Glomerular visceral epithelial cell (primary cell): ENCODE data around the gene DIP2C.
"Not testable (repeated sequence)": the region's sequence is repeated elsewhere in the genome, so short reads cannot be mapped to it uniquely, and the experiment has no call there.

ENCODE experiments used
- DNase-seq: peaks from one replicate; pipeline ENCODE4 v3.0.0-alpha.2; 2016; ENCODE audit errors: extremely low spot score

The DIP2C gene

DNA sequence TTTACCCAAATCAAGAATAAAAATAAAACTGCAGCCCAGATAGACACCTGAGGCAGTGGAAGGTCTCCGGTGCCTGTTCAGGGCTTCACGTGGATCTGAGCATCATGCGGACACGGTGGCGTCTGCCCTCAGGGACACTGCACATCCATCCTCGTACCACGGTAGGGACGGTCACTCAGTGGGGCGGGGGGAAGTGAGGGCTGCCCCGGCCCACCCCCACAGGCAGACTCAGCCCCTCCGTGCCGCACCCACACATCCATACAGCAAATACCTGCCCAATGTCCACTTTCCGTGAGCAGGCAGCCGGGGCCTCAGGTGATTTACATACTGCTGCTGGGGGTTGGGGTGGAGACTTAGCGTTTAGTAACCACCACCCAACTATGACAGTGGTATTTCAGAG lies 207.8 kb downstream of the DIP2C start:
- no peak for DNase-seq

DNA sequence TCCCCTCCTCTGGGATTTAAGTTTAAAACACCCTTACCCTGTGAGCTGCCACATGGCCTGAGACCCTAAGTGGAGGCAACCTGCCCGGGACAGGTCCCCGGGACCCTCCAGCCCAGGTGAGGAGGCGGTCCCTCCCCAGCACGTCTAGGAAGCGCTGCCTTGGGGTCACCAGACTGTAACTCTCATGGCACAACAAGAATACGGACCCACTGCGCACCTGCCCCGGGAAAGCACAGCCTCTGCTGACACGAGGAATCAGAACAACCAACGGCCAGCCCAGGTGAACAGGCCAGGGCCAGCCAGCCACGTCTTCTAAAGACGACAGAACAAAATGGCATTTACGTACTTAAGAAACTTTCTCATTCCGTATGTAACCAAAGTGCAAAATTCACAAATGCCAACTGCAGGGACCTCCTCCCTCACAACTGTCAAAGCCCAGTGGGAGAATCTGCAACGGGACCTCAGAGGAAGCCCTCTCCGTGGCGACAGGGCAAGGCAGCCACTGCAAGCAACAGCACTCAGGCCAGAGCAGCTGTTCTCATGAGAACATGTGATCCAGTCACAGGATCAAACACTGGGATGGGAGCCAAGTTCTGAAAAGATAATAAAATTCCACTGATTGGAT lies 208.4 kb downstream of the DIP2C start:
- DNase-seq: no peak

DNA sequence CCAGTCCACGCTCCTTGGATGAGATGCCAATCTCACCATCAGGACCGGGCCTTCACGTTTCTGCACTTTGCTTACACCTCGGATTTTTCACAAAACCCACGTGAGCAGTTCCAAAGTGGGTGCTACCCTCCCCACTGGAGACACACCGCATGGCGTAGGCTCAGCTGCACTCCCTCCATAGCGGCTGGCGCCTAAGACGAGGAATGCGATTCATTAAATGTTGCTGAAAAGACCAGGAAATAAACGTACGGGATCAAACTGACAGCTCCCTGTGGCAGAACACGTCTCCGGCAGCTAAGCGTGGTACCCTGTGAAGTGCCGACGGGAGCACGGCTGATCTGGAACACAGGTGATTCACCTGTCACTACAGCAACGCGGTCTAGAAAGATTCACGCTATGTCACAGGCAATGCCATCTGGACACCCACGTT lies 209.0 kb downstream of the DIP2C start:
- DNase-seq: no peak

DNA sequence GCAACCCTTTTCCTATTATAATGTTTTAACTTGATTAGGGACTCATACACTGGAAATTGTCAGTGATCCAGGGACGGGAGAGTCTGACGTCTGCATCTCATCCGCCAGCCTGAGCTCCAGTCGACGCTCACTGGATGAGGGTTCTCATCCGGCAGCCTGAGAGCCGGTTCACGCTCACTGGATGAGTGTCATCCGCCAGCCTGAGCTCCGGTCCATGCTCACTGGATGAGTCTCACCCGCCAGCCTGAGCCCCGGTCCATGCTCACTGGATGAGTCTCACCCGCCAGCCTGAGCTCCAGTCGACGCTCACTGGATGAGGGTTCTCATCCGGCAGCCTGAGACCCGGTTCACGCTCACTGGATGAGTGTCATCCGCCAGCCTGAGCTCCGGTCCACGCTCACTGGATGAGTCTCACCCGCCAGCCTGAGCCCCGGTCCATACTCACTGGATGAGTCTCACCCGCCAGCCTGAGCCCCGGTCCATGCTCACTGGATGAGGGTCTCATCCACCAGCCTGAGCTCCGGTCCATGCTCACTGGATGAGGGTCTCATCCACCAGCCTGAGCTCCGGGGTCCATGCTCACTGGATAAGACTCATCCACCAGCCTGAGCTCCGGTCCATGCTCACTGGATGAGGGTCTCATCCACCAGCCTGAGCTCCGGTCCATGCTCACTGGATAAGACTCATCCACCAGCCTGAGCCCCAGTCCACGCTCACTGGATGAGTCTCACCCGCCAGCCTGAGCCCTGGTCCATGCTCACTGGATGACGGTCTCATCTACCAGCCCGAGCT lies 209.6 kb downstream of the DIP2C start:
- DNase-seq: not testable (repeated sequence)

DNA sequence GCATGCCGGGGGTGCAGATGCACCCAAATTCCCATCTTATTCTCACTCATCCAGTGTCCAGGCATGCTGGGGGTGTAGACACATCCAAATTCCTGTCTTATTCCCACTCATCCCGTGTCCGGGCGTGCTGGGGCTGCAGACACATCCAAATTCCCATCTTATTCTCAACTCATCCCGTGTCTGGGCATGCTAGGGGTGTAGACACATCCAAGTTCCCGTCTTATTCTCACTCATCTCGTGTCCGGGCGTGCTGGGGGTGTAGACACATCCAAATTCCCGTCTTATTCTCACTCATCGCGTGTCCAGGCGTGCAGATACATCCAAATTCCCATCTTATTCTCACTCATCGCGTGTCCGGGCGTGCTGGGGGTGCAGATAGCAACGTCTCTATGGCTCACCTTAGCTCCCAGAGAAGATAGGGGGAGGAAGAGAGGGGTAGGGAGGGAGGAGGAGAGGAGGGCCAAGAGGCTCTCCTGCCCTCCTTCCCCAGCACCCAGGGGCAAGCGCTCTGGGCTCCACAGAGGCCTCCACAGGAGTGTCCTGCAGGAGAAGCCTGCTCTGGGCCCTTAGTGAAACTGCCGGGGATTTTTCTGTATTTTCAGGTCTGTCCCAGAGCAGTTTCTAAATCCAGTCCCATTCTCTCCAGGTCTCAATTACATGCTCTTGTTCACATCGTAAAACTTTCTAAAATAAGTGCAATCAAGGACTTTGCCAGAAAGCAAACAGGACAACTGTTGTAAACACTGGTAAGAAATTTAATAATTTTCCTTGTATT lies 210.8 kb downstream of the DIP2C start:
- no peak for DNase-seq

DNA sequence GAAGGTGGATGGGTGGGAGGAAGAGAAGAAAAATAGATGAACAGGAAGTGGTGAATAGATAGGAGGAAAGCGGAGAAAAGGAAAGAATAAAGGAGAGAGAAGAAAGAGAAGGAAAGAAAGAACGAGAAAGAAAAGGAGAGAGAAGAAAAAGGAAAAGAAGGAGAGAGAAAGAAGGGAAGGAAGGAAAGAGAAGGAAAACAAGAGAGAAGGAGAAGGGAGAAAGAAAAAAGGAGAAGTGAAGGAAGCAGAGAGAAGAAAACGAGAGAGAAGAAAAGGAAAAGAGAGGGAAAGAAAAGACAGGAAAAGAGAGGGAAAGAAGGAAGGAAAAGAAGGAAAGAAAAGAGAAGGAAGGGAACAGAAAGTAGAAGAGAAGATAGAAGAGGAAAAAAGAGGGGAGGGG lies 211.8 kb downstream of the DIP2C start:
- DNase-seq: no peak

DNA sequence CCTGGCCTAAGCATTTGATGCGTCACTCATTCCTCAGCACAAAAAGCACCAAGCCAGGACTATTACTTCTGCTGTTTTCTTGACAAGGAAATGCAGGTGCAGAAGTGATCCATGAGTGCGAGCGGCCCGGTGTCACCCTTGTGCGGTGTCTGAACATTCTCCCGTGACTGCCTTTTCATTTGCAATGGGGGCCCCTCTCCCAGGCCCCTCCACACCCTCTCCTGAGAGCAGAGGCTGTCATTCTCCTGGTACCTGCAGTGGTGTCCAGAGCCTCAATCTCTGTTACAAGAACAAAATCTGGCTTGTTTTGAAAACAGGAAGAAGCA lies 213.1 kb downstream of the DIP2C start:
- DNase-seq: no peak

DNA sequence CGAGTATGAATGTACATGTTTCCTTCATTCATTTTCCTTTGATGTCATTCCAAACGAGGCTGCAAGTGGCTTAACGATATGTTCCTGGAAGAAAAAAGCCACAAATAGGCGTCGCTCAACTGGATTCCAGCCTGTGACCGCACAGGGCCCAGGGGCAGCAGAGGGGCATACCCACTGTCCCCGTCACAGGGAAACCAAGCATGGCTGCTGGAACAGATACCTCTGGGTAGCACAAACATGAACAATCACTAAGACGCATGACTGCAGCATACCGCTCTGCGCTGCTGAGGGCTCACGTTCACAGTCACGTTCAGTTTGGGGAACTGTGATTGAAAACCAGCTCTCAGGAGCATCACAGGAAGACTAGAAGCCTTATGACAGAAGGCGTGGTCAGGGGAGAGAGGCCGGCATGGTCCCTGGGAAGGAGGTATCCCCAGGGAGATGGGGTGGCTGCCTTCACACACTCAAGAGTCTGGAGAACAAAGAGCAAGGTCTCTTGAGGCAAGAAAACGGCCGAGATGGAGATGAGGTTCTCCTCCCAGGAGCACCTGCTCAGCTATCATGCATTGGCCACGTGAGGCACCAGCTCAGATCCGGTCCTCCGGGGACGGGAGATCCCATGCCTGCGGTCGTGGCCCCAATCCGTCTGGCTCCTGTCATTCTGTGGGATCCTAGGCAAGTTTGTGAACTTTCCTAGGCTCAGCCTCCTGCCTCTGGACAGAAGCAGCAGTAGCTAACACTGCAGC lies 213.6 kb downstream of the DIP2C start:
- DNase-seq: no peak

DNA sequence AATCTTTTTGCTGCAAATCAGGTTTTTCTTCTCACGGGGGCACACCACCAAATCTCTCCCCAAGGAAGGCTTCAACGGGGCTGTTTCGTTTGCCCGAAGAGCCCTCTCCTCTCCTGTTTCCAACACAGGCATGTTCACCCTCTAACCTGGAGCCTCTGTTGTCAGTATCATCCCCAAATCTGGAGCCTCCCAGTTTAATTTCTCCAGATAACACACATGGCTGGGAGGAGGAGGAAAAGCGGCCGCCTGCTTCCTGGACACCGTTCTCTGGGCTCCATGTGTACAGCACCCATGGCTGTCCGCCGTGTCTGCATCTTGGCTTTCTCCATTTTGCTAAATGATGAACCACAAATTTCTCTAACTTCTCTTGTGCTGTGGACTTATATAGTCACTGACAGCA lies 214.5 kb downstream of the DIP2C start:
- no peak for DNase-seq

DNA sequence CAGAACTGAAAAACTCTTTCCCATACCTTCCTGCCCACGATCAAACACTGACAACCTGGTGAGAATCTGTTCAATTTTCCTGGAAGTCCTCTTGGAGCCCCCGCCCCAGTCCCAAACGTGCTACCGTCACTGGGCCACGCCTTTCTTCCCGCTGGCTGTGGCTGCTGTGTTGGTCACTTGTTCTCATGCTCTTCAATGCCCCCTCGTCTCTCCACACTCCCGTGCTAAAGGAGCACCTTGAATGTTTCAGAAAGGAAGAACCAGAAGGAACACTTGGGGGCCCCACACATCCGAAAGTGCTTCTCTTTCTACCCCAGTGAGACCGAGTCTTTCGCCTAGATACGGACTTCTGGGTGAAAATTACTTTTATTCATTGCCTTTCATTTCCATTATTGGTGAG lies 215.1 kb downstream of the DIP2C start:
- no peak for DNase-seq

DNA sequence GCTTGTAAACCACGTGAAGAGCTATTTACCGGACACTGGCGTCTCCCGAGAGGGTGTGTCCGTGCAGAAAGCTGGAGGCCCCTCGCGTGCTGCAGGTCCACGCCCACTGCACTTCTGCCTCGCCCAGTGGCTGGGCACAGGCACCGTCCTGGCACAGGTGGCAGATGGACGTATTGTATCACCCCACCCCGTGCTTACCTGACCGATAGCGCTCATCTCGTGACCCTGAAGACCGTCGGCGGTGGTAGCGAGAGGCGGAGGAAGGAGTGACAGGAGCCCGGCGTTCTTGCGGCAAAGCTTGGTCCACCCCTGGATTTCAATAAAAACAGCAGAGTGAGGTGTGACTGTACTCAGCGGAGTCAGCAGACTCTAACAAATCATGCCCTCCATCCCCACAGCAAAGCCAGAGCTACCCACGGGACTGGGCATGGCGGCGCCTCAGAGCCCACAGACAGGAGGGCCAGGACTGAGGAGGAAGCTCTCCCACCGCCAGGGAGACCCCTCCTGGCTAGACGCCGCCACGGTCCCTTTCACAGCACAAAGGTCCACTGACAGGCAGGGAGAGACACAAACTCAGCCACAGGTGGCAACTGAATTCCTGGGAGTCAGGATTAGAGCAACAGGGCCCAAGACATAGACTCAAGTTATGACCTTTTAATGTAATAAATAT lies 217.1 kb downstream of the DIP2C start:
- DNase-seq: no peak

DNA sequence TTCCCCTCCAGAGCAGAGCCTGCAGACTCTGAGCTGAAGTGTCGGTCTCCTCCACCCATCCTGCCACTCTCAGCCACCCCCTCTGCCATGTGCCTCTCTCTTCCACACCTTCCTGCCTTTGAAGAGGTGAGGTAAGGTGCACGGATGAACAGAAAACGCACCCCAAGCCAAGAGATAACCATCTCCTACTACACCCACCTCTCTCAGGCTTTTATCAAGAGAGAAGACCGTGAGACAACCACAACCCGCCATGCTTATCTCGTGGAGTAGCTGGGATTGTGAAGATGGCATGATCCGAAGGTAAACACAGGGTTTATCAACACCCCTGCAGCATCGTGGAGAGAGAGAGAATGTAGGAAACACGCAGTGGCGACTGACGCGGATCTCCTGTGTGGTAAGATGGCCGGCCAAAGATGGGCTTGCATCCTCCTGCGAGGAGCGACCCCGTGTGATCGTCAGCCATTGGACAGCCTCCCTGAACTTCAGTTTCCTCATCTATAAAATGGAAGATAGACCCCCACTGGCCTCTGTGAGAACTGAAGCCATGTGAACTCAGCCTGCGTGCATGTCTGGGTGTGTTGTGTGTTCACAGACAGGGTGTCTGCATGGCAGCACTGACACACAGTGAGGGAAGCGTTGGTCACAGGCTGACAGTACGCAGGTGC lies 219.0 kb downstream of the DIP2C start:
- no peak for DNase-seq

DNA sequence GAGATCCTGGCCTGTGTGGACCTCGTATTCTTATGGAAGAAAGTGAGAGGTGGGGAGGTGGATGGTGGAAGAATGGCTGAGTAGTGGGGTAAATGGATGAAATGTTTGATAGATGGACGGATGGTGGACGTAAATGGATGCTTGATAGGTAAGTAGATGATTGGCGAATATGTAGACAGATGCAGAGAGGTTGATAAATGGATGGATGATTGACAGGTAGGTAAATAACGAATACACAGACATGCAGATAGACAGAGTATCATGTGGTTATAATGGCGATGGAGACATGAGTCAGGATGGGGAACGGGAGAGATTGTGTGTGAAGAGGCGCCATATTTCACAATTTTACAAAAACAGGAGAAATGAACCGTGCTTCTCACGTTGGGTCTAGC lies 219.5 kb downstream of the DIP2C start:
- no peak for DNase-seq

DNA sequence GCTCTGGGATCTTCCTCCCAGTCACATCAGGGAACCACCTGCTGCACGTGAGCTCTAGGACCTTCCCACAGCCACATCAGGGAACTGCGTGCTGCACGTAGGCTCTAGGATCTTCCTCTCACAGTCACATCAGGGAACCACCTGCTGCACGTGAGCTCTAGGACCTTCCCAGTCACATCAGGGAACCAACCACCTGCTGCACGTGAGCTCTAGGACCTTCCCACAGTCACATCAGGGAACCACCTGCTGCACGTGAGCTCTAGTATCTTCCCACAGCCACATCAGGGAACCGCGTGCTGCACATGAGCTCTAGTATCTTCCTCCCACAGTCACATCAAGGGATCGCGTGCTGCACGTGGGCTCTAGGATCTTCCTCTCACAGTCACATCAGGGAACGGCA lies 229.7 kb downstream of the DIP2C start:
- DNase-seq: no peak

DNA sequence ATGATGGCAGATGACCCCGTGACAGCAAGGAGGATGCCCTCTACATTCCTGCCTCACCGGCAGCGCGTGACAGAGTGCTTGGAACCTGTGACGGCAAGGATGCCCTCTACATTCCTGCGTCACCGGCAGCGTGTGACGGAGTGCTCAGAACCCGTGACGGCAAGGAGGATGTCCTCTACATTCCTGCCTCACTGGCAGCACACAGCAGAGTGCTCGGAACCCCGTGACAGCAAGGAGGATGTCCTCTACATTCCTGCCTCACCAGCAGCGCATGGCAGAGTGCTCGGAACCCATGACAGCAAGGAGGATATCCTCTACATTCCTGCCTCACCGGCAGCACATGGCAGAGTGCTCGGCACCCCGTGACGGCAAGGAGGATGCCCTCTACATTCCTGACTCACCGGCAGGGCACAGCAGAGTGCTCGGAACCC lies 231.0 kb downstream of the DIP2C start:
- peak; percentile 81 for DNase-seq

DNA sequence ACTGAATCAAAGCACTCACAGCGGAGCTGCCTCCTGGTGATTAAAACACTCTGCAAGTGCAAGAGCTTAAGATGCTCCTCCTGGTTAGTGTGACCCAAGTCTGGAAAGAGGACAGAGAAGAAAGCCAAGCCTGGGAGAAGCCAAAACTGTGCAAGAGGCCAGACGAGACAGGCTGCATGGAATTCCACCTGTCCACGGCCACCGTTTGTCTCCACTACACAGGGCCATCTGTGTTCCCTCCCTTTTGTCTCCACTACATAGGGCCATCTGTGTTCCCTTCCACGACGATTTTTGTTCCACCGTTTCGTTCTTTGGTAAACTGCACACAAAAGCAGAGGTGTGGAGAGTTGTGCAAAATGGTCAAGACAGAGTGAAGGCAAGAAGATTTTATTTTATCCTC lies 233.0 kb downstream of the DIP2C start:
- no peak for DNase-seq

DNA sequence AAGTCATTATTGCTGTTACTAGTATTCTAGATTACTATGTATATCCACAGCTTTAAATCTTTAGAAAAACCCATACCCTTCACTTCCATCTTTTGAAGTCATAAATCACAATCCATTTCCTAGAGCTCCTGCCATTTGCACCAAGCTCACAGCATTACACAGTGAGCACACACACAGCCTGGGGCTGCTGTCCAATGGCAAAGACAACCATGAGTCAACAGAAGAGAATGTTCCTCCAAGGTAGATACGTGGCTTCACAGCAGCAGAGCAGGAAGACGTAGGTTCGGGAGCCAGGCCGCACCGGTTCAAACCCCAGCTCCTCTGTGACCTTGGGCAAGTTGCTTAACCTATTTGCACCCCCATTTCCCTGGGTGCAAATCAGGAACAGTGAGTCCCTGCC lies 234.6 kb downstream of the DIP2C start:
- peak; percentile 88 for DNase-seq

DNA sequence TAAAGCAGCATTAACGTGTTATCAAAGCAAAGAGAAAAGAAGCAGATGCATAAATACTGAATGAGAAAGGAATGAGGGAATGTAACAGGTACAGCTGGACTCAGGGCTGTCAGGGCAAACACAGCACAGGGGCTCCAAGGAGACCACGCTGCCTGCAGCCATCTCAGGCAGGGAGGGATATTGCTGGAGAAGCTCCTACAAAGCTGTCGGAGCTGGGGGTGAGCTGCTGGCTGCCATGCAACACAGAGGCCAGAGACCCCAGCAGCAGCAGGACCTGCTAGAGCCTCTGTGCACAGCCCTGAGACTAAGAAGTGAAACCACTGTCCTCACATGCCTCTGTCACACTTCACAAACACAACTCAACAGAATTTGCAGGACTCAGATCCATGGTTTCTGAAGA lies 235.8 kb downstream of the DIP2C start:
- DNase-seq: no peak

DNA sequence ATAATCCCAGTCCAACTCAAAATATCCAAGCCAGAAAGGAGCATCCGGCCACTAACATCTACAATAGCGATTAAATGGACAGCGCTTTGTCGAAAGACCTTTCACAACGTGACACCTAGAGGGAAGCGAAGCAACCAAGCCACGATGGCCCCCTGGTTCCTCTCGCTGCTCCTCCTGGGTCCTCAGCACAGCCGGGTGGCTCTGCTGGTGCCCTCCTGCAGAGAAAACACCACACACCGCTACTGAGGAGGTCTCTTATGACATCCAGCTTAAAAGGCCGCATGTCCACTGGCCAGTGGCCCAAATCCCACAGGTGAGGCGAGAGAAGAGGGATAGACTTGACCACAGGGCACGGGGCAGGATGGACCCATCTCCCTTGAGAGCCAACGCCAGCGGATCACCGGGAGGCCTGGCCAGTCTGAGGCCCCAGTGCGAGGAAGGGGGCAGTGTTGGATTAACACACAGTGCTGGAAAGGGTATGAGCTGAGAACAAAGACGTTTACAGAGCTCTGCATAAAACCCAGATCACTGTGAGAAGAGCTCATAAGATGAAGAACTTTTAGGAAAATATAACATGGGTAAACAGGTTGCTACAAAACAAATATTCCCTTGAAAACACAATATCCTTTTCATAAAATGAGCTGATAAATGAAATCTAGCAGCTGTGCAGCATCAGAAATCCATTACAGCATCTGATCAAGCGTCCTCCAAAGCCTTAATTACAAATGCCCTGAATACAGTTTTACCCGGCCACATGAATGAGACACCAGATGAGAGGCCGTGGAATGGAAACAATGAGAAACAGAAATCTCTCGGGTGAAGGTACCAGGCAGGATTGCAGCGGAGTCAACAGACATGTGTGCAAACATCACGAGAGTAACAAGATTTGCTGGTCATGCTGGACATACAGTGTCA lies 236.7 kb downstream of the DIP2C start:
- no peak for DNase-seq

DNA sequence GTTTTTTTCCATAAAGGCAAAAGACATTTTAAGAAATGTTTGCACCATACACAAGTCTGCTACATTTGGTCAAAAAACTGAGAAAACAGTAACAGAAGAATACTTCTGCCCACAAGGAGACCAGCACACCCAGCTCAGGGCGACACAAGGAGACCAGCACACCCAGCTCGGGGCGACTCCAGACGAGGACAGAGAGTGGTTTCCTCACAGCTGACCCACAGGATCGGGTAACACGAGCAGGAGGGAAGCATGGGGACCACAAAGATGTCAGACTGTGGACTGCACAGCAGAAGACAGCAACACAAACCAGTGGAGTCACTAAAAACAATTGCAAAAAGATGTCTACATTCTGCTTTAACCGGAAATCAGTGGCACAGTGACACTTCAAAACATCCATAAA lies 237.6 kb downstream of the DIP2C start:
- no peak for DNase-seq
